ENCODE data around the gene SEL1L. TPM values are rescaled to one million over a fixed set of nuclear protein-coding genes. Genes with fewer than 3 reads are reported as not detected.
A peak's percentile ranks its signal among the peaks of the same experiment; 100 is the strongest.

The SEL1L gene
- total RNA-seq, 2 experiments from 2014 or later = 58.3 to 185 TPM

GRCh38 chr14:81480741-81481140 lies 52.9 kb downstream of the SEL1L start:
- TF ChIP-seq CTCF (conservative IDR thresholded peaks at IDR 0.05; ENCODE audit: low read length) = no peak
- no peak for TF ChIP-seq EZH2phosphoT487 (IDR thresholded peaks at IDR 0.05; ENCODE audit: borderline replicate concordance, low read depth, low read length)
- Histone ChIP-seq H3K4me2 (ENCODE audit: low read length) (no peak overlapping the region), H4K20me1 (ENCODE audit: insufficient read depth, low read length) (no peaks in the 10 kb centered on the region), H3K9me2 (ENCODE audit: insufficient read depth, low read length) (no peaks in the 10 kb centered on the region), H2AFZ (ENCODE audit: low read length) (no peak overlapping the region), H3K79me2 (ENCODE audit: insufficient read depth, low read depth, low read length) (no peaks in the 10 kb centered on the region), H3K36me3 (ENCODE audit: insufficient read depth, low read length) (peaks cover 100% of the 10 kb centered on the region), H3K4me1 (ENCODE audit: insufficient read depth, low read length, poor library complexity, severe bottlenecking) (peaks cover 19% of the 10 kb centered on the region), H3K9me3 (ENCODE audit: low read length) (no peaks in the 10 kb centered on the region), H3K27ac (ENCODE audit: low read depth, low read length, poor library complexity, severe bottlenecking) (no peak overlapping the region), H3K4me3 (ENCODE audit: low read depth, low read length, poor library complexity, severe bottlenecking) (no peak overlapping the region)
- intact Hi-C loops (cut with micrococcal nuclease; ENCODE audit: unreplicated experiment) = no loop called here
- POLR2A ChIA-PET = interaction anchor here (0.7 to 5.1 kb wide), 2 partner anchors 9 to 53 kb away, joined by 3 to 22 read pairs; no protein-coding TSS in a partner anchor
- no peak for DNase-seq (ENCODE audit: low spot score)
- BruUV-seq (replicated peaks) = no TSS peak
- CTCF ChIA-PET (ENCODE audit: unreplicated experiment) = interaction anchor here (0.8 kb wide), 1 partner anchor 45 kb away, joined by 3 read pairs; no protein-coding TSS in a partner anchor

- ChIA-PET POLR2A (interaction anchor here (0.6 to 2.0 kb wide), 3 partner anchors 9 to 51 kb away, joined by 3 to 6 read pairs (median 3); no protein-coding TSS in a partner anchor), CTCF (ENCODE audit: unreplicated experiment) (no interaction called here)
- H3K4me1 ChIP-seq (ENCODE audit: insufficient read depth, low read length, poor library complexity, severe bottlenecking) = peaks cover 41% of the 10 kb centered on the region
- no peak for TF ChIP-seq EZH2phosphoT487 (IDR thresholded peaks at IDR 0.05; ENCODE audit: borderline replicate concordance, low read depth, low read length)
- no peak for TF ChIP-seq CTCF (conservative IDR thresholded peaks at IDR 0.05; ENCODE audit: low read length)
- intact Hi-C loops (cut with micrococcal nuclease; ENCODE audit: unreplicated experiment) = no loop called here
- peaks cover 93% of the 10 kb centered on the region for H3K36me3 ChIP-seq (ENCODE audit: insufficient read depth, low read length)
- H3K9me3 ChIP-seq (ENCODE audit: low read length) = no peaks in the 10 kb centered on the region
- peak overlapping the region; percentile 56 for H3K27ac ChIP-seq (ENCODE audit: low read depth, low read length, poor library complexity, severe bottlenecking)
- H3K4me3 ChIP-seq (ENCODE audit: low read depth, low read length, poor library complexity, severe bottlenecking) = no peak overlapping the region
- H3K9me2 ChIP-seq (ENCODE audit: insufficient read depth, low read length) = no peaks in the 10 kb centered on the region
- H3K4me2 ChIP-seq (ENCODE audit: low read length) = peak overlapping the region; percentile 8; the same call in 1 of the 2 replicates
- no TSS peak for BruUV-seq (replicated peaks)
- peak; percentile 26 for DNase-seq (ENCODE audit: low spot score)
- no peaks in the 10 kb centered on the region for H4K20me1 ChIP-seq (ENCODE audit: insufficient read depth, low read length)
- H3K79me2 ChIP-seq (ENCODE audit: insufficient read depth, low read depth, low read length) = no peaks in the 10 kb centered on the region; the same call in 1 of the 2 replicates
- H2AFZ ChIP-seq (ENCODE audit: low read length) = no peak overlapping the region
These were observed 55.2 kb downstream of the SEL1L start for GRCh38 chr14:81478446-81478845.

GRCh38 chr14:81476816-81477215 lies 56.8 kb downstream of the SEL1L start:
- no peaks in the 10 kb centered on the region for H4K20me1 ChIP-seq (ENCODE audit: insufficient read depth, low read length)
- no TSS peak for BruUV-seq (replicated peaks)
- peaks cover 87% of the 10 kb centered on the region for H3K36me3 ChIP-seq (ENCODE audit: insufficient read depth, low read length)
- intact Hi-C loops (cut with micrococcal nuclease; ENCODE audit: unreplicated experiment) = no loop called here
- H3K79me2 ChIP-seq (ENCODE audit: insufficient read depth, low read depth, low read length) = peaks cover 5% of the 10 kb centered on the region; the same call in 1 of the 2 replicates
- TF ChIP-seq CTCF (conservative IDR thresholded peaks at IDR 0.05; ENCODE audit: low read length) (no peak), EZH2phosphoT487 (IDR thresholded peaks at IDR 0.05; ENCODE audit: borderline replicate concordance, low read depth, low read length) (no peak)
- no peak for DNase-seq (ENCODE audit: low spot score)
- H3K4me3 ChIP-seq (ENCODE audit: low read depth, low read length, poor library complexity, severe bottlenecking) = no peak overlapping the region
- no peak overlapping the region for H3K27ac ChIP-seq (ENCODE audit: low read depth, low read length, poor library complexity, severe bottlenecking)
- H3K4me1 ChIP-seq (ENCODE audit: insufficient read depth, low read length, poor library complexity, severe bottlenecking) = peaks cover 57% of the 10 kb centered on the region
- ChIA-PET CTCF (ENCODE audit: unreplicated experiment) (no interaction called here), POLR2A (interaction anchor here (0.5 to 3.2 kb wide), 12 partner anchors 10 to 75 kb away, joined by 3 to 14 read pairs (median 6); partner anchors contain the start of gene SEL1L)
- no peaks in the 10 kb centered on the region for H3K9me2 ChIP-seq (ENCODE audit: insufficient read depth, low read length)
- H2AFZ ChIP-seq (ENCODE audit: low read length) = no peak overlapping the region
- no peaks in the 10 kb centered on the region for H3K9me3 ChIP-seq (ENCODE audit: low read length)
- no peak overlapping the region for H3K4me2 ChIP-seq (ENCODE audit: low read length)
